GM21367 (cell line): Measurements from ENCODE around the gene NUBP2.
"Not testable (repeated sequence)": the region's sequence is repeated elsewhere in the genome, so short reads cannot be mapped to it uniquely, and the experiment has no call there.

Experiments
- ATAC-seq: cut with Tn5 transposase; IDR thresholded peaks from one replicate; pipeline ENCODE4 v1.9.1; 2021; ENCODE audit not compliant: unreplicated experiment

NUBP2 gene

DNA sequence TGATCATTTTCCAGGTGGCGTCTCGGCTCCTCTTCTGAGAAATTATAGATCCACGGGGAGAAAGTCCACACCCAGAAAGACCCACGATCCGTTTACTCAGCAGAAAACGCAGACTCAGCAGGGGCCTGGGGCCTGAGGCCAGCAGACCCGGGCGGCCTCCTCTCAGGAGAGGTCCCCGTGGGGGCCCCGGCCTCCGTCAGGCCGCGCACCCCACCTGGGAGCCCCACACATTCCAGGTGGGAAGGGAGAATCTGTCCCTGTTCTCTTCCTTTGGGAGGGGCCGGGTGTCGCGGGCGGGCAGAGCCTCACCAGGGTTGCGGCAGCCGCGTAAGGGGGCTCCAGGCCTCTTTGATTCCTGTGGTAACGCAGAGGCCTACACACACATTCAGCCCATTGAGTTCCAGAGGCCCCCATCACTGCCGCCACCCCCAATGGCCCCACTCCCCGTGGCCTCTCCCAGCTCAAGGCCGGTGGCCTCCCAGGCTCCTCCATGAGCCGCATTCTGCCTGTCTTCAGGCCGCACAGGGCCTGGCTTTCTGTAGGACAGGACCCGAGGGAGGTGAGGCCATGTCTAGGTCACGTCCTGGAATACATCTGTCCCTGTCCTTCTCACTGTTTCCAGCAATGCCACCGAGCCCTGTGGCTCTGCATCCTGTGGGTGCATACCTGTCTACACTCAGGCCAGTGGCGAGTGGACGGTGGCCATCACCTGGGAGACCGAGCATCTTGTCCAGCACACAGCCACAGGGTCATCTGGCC lies 12.3 kb downstream of the NUBP2 start:
- no peak for ATAC-seq

DNA sequence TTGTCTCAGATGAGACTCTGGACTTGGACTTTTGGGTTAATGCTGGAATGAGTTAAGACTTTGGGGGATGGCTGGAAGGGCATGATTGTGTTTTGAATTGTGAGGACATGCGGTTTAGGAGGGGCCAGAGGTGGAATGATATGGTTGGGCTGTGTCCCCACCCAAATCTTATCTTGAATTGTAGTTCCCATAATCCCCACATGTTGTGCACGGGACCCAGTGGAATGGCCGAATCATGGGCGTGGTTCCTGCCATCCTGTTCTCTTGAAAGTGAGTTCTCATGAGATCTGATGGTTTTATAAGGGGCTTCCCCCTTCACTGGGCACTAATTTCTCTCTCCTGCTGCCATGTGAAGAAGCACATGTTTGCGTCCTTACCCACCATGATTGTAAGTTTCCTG lies 16.5 kb downstream of the NUBP2 start:
- ATAC-seq: not testable (repeated sequence)

DNA sequence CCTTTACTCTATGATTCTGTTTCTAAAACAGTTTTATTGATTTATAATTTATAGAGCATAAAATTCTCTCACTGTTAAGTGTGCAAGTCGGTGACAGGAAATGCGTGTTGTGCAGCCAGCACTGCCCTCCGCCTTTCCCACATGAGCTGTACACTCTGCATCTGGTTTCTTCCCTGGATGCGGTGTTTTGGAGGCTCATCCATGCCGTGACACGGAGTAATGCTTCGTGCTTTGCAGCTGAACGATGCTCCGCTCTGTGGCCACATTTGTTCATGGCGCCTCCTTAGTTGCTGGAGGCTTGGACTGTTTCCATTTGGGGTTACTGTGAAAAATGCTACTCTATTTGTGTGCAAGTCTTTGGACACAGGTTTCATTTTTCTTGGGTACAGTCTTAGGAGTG lies 17.9 kb downstream of the NUBP2 start:
- no peak for ATAC-seq

DNA sequence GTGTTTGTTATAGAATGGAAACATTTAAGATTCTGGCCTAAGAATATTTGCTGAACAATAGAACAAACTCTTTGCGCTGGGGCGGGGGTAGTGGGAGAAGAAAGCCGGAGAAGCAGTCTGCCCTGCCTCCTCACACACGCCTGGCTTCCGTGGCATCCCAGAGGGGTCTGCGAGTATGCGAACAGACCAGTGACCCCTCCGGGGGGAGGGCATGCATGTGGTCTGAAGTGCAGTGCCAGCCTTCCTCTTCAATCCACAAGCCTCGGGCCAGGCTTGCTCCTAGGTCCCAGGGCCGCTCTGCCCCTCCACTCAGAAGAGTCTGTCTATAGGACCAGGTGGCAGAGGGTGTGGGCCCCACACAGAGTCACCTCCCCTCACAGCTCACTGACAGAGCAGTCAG lies 24.9 kb downstream of the NUBP2 start:
- no peak for ATAC-seq

DNA sequence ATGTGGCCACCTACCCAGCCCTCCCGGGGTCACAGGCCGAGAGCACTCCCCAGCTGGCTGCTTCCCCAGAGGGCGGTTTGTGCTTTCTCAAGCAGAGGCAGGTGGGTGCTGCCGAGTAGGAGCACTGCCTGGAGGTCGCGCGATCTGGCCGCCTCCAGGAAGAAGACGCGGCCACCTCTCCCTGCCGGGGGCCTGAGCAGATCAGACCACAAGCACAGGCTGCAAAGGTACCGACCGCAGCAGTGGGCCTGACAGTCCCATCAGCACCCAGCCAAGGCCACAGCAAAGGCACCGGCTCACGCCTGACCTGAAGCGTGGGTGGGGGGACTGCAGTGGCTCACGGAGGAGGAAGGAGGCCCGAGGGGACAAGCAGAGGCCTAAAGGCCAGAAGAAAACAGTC lies 25.9 kb downstream of the NUBP2 start:
- no peak for ATAC-seq

DNA sequence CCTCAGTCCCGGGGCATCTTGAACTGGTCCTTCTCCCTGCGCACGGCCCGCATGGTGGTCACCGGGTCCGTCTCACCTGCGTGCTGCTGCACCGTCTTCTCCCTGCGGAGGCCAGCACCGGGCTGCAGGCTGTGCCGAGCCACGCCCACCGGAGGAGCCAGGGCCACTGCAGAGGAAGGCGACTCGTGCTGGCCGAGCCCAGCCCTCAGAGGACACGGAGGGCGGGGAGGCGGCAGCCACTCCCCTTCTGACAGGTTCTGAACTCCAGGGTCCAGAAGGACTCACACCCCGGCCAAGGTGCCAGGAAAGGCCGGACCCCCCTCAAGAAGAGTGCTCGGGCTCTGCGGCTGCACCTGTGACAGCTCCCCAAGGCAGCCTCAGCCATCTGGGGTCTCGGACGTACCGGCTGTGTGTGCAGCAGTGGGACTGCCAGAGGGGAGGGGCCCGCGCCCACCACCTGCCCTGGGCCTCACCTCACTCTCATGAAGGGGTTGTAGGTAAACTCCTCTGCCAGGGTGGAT lies 26.6 kb downstream of the NUBP2 start:
- no peak for ATAC-seq

GRCh38 chr16:1810106-1810505 lies 27.3 kb downstream of the NUBP2 start:
- ATAC-seq: no peak

- ATAC-seq: no peak
These were observed 27.8 kb downstream of the NUBP2 start for GRCh38 chr16:1810536-1810935.

- no peak for ATAC-seq
These were observed 30.0 kb downstream of the NUBP2 start for GRCh38 chr16:1812732-1813163.

GRCh38 chr16:1815461-1815860 lies 32.7 kb downstream of the NUBP2 start:
- ATAC-seq: no peak

GRCh38 chr16:1816396-1817275 lies 33.9 kb downstream of the NUBP2 start:
- no peak for ATAC-seq

DNA sequence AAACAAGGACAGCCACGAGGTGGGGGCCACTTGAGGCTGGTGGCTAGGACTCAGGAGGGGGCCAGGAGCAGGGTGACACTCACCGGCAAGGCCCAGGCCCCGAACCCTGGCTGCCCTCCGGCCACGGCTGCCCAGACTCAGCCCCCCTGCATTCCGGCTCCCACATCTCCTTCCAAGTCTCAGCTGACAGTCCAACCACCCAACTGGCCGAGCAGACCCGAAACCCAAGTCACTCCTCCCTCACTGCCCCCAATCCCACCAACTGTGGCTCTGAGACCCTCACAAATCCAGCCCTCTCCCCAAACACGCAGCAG lies 34.5 kb downstream of the NUBP2 start:
- no peak for ATAC-seq

GRCh38 chr16:1817716-1818115 lies 35.0 kb downstream of the NUBP2 start:
- no peak for ATAC-seq

- no peak for ATAC-seq
These were observed 35.6 kb downstream of the NUBP2 start for GRCh38 chr16:1818204-1818872.

DNA sequence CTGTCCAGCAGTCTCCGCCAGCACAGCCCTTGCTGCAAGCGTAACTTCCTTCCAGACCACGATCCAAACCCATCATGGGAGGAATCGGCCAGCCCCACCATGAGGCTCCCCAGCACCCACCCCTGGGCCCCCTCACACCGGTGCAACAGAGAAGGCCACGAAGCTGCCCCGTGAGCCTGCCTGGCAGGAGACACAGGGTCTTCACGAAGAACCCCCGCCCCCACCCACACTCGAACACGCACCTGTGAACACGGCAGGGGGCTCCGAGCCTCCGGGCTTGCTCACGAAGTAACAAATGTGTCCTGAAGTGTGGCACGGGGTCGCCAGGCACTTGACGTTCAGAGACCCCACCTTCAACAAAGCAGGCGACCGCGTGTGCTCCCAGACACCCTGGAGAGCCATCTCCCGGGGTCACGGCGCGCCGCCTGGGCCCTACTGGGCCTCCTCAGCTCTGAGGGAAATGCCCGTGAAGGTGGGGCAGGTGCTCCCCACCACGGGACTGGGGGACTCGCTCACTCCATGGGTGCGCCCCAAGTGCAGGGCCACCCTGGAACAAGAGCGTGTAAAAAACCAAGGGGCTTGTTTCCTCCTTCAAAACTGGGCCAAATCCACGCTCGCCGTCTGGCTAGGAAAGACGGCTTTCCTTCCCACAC lies 36.2 kb downstream of the NUBP2 start:
- ATAC-seq: no peak

DNA sequence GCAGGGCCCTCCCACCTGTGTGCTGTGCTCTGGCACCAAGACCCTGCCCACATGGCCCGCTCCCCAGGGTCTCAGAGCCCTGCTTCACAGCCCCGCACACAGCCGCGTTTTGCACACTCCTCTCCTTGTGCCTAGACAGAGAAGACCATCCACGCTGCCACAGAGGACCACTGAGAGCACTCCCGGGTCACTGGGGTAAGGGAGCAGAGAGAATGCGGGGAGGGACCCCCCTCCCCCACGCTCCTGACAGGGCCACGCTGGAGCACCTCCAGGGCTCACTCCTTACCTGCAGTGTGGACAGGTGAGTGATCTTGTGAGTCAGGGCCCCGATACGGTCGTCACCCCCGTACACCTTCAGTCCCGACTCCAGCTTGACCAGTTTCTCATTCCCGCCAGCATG lies 36.9 kb downstream of the NUBP2 start:
- ATAC-seq: no peak

GRCh38 chr16:1820096-1820945 lies 37.6 kb downstream of the NUBP2 start:
- ATAC-seq: no peak

- no peak for ATAC-seq
These were observed 38.2 kb downstream of the NUBP2 start for GRCh38 chr16:1820946-1821290.

GRCh38 chr16:1821861-1822611 lies 39.3 kb downstream of the NUBP2 start:
- no peak for ATAC-seq

GRCh38 chr16:1822801-1823200 lies 40.0 kb downstream of the NUBP2 start:
- no peak for ATAC-seq
